BJ (cell line): Measurements from ENCODE around the gene IFRD2. TPM values are rescaled to one million over a fixed set of nuclear protein-coding genes. Genes with fewer than 3 reads are reported as not detected.

Experiments used
- CTCF ChIA-PET: fragments of 350-600 bp; formaldehyde crosslinking; extraction: SDS; loops from one replicate; lab custom pipeline; 2021; ENCODE audit warnings: antibody characterized with exemption, inconsistent platforms; lab: Yijun Ruan, JAX
- POLR2A ChIA-PET: fragments of 300-600 bp; sonication (Branson Sonifier 250); formaldehyde crosslinking; extraction: SDS; loops from one replicate; lab custom pipeline; 2021; ENCODE audit warnings: antibody characterized with exemption; lab: Charles Lee
- DNase-seq: peaks from one replicate; pipeline ENCODE4 v3.0.0-alpha.2; 2011; ENCODE audit warnings: low read depth
- H3K27me3 ChIP-seq: 2 replicates; pipeline ENCODE4 v1.6.0; 2011; ENCODE audit warnings: low read length; ENCODE audit not compliant: control insufficient read depth, insufficient read depth
- H3K36me3 ChIP-seq: 2 replicates; pipeline ENCODE4 v1.5.1; 2011; ENCODE audit warnings: low read length; ENCODE audit not compliant: control insufficient read depth, insufficient read depth
- H3K4me3 ChIP-seq: 2 replicates; pipeline ENCODE4 v1.5.1; 2011; ENCODE audit warnings: low read depth, mild to moderate bottlenecking, control low read depth, low read length
- CTCF ChIP-seq: IDR thresholded peaks from 2 replicates; pipeline ENCODE4 v1.5.1; 2011; ENCODE audit warnings: low read depth, mild to moderate bottlenecking, control low read depth, inconsistent platforms, low read length, moderate library complexity; ENCODE audit not compliant: insufficient read depth
- polyA plus RNA-seq: library from polyadenylated mRNA; depleted of rRNA; stranded (reverse); fragments of >200 nt; gene quantifications from 2 replicates; pipeline ENCODE4 v1.2.3, GENCODE V29; 2011

IFRD2 gene
- polyA plus RNA-seq, 1 experiment: 56.7 TPM

- no peak for TF ChIP-seq CTCF
- Histone ChIP-seq H3K4me3 (no peak overlapping the region), H3K27me3 (no peaks in the 10 kb centered on the region), H3K36me3 (peaks cover 22% of the 10 kb centered on the region)
- ChIA-PET POLR2A (interaction anchor here (0.6 kb wide), 2 partner anchors 13 to 68 kb away, joined by 4 to 6 read pairs; no protein-coding TSS in a partner anchor), CTCF (interaction anchor here (0.6 to 5.6 kb wide), 9 partner anchors 10 to 85 kb away, joined by 3 to 23 read pairs (median 4); partner anchors contain the start of genes HYAL2 and SEMA3B)
- DNase-seq: no peak
These were observed 12.8 kb downstream of the IFRD2 start for GRCh38 chr3:50279255-50280016.

DNA sequence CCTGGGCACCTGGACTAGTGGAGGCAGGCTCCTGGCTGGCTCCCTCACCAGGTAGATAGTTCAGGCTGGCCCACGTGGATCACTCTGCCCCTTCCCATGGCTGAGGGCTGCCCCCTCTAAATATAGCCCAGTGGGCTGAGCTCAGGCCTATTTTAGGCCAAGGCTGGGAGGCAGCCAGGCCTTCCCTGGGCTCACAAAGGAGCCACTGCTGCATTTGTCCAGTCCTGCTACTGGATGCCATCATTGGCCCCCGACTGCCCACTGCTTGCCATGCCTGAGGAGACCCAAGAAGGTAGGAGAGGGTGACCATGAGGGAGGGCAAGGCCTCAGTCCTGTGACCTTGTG, 13.4 kb downstream of the IFRD2 start, which contains the start of gene LSMEM2:
Gene LSMEM2 (plus strand): TSS at position 208 of the 345 bp plus-strand sequence. CDS start 27 bp downstream, at position 235.
- ChIA-PET POLR2A (no interaction called here), CTCF (interaction anchor here (0.6 to 5.6 kb wide), 9 partner anchors 10 to 336 kb away, joined by 3 to 23 read pairs (median 4); partner anchors contain the start of genes HYAL2 and SEMA3B)
- Histone ChIP-seq H3K4me3 (no peak within 1 kb of the TSS), H3K36me3 (peaks cover 26% of the 10 kb centered on the region), H3K27me3 (no peaks in the 10 kb centered on the region)
- no peak for TF ChIP-seq CTCF
- no peak for DNase-seq

- no peak for DNase-seq
- ChIA-PET CTCF (interaction anchor here (0.6 to 5.6 kb wide), 8 partner anchors 9 to 336 kb away, joined by 3 to 23 read pairs (median 7); partner anchors contain the start of gene SEMA3B), POLR2A (no interaction called here)
- Histone ChIP-seq H3K4me3 (no peak overlapping the region), H3K27me3 (no peaks in the 10 kb centered on the region), H3K36me3 (peaks cover 30% of the 10 kb centered on the region)
- no peak for TF ChIP-seq CTCF
These were observed 13.9 kb downstream of the IFRD2 start for GRCh38 chr3:50278123-50278879.

GRCh38 chr3:50276762-50277101, 15.5 kb downstream of the IFRD2 start:
- no peak for DNase-seq
- POLR2A ChIA-PET: no interaction called here
- CTCF ChIA-PET: interaction anchor here (0.9 to 5.6 kb wide), 4 partner anchors 17 to 82 kb away, joined by 4 to 23 read pairs (median 17); no protein-coding TSS in a partner anchor
- Histone ChIP-seq H3K27me3 (no peaks in the 10 kb centered on the region), H3K4me3 (no peak overlapping the region), H3K36me3 (peaks cover 30% of the 10 kb centered on the region)
- TF ChIP-seq CTCF: no peak
